ENCODE results near the gene MXRA5.

DNA sequence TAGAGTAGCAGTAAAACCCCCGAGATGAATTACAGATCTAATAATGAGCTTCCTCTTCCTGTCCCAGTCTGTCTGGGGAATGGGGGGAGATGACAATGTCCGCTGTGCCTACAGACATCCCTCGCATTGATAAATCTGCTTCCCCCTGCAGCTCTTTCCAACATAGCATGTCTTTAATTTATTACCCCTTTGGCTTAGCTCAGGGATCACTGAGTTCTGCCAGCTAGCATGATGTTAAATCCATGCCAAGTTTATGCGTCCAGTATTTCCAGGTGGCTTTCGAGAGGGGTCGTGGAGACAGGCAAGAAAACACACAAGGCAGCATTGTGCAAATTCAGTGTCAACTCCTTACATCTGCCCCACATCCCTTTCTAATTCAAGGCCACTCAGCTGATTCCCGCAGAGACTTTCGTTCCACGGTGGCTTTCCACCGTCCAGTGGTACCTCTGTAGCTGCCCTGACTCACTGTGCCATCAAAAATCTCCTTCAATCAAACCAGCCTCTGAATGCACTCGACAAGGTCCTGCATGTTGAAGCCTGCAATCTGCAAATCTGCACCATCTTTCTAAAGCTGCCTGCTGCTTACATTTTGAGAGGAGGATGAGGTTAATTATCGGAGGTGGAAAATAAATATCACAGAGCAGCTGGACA is 75.1 kb downstream of the MXRA5 start:
- TF ChIP-seq POLR2A (IDR thresholded peaks at IDR 0.05; ENCODE audit: low read length): no peak
- TF ChIP-seq GATA1 (IDR thresholded peaks at IDR 0.05; ENCODE audit: low read depth, low read length): no peak
